ENCODE data around the gene E2F4.

Gene E2F4

GRCh38 chr16:67198238-67198734 lies 6.3 kb downstream of the E2F4 start:
- Histone ChIP-seq H3K4me3 (ENCODE audit: low read depth in 1 of 5, low read length in 5 of 5) (no peak overlapping the region), H3K36me3 (ENCODE audit: control insufficient read depth in 5 of 5, insufficient read depth in 5 of 5, low read length in 5 of 5) (peaks cover 0 to 82% (median 72%) of the 10 kb centered on the region in 5 donors), H3K9ac (ENCODE audit: low read length in 5 of 5) (no peak overlapping the region), H3K4me1 (ENCODE audit: control insufficient read depth in 5 of 5, insufficient read depth in 5 of 5, low read length in 5 of 5) (peaks cover 7 to 37% (median 35%) of the 10 kb centered on the region in 5 donors), H3K27ac (ENCODE audit: low read depth, low read length) (no peak overlapping the region), H3K27me3 (ENCODE audit: control insufficient read depth in 5 of 5, insufficient read depth in 4 of 5, low read length in 5 of 5) (no peaks in the 10 kb centered on the region), H3K9me3 (ENCODE audit: control insufficient read depth in 5 of 5, low read length in 5 of 5) (no peaks in the 10 kb centered on the region)

GRCh38 chr16:67199011-67199807 lies 7.3 kb downstream of the E2F4 start, which contains the start of gene ELMO3:
TSS of gene ELMO3 (plus strand) at chr16:67199131. CDS start at chr16:67199327, 196 bp downstream.
- H3K4me3 ChIP-seq (ENCODE audit: low read depth in 1 of 5, low read length in 5 of 5), result peak within 1 kb of the TSS in 1 of 5 donors; percentile 24

GRCh38 chr16:67199808-67200198 lies 7.8 kb downstream of the E2F4 start:
- peaks cover 1 to 27% (median 25%) of the 10 kb centered on the region in 5 donors for H3K4me1 ChIP-seq (ENCODE audit: control insufficient read depth in 5 of 5, insufficient read depth in 5 of 5, low read length in 5 of 5)
- H3K9me3 ChIP-seq (ENCODE audit: control insufficient read depth in 5 of 5, low read length in 5 of 5), result no peaks in the 10 kb centered on the region
- no peaks in the 10 kb centered on the region for H3K27me3 ChIP-seq (ENCODE audit: control insufficient read depth in 5 of 5, insufficient read depth in 4 of 5, low read length in 5 of 5)
- H3K9ac ChIP-seq (ENCODE audit: low read length in 5 of 5), result no peak overlapping the region
- peaks cover 0 to 79% (median 70%) of the 10 kb centered on the region in 5 donors for H3K36me3 ChIP-seq (ENCODE audit: control insufficient read depth in 5 of 5, insufficient read depth in 5 of 5, low read length in 5 of 5)
- H3K27ac ChIP-seq (ENCODE audit: low read depth, low read length), result no peak overlapping the region
- H3K4me3 ChIP-seq (ENCODE audit: low read depth in 1 of 5, low read length in 5 of 5), result no peak overlapping the region

More at GRCh38 chr16:67199011-67199807, 7.3 kb downstream of the E2F4 start, which contains the start of gene ELMO3:
- Histone ChIP-seq H3K9ac (ENCODE audit: low read length in 5 of 5) (no peak within 1 kb of the TSS), H3K27me3 (ENCODE audit: control insufficient read depth in 5 of 5, insufficient read depth in 4 of 5, low read length in 5 of 5) (no peaks in the 10 kb centered on the region), H3K9me3 (ENCODE audit: control insufficient read depth in 5 of 5, low read length in 5 of 5) (no peaks in the 10 kb centered on the region), H3K36me3 (ENCODE audit: control insufficient read depth in 5 of 5, insufficient read depth in 5 of 5, low read length in 5 of 5) (peaks cover 0 to 82% (median 74%) of the 10 kb centered on the region in 5 donors), H3K4me1 (ENCODE audit: control insufficient read depth in 5 of 5, insufficient read depth in 5 of 5, low read length in 5 of 5) (peaks cover 1 to 28% (median 26%) of the 10 kb centered on the region in 5 donors), H3K27ac (ENCODE audit: low read depth, low read length) (no peak within 1 kb of the TSS)

GRCh38 chr16:67200491-67200890 lies 8.5 kb downstream of the E2F4 start:
- Histone ChIP-seq H3K36me3 (ENCODE audit: control insufficient read depth in 5 of 5, insufficient read depth in 5 of 5, low read length in 5 of 5) (peaks cover 0 to 72% (median 63%) of the 10 kb centered on the region in 5 donors), H3K9ac (ENCODE audit: low read length in 5 of 5) (no peak overlapping the region), H3K27ac (ENCODE audit: low read depth, low read length) (no peak overlapping the region), H3K4me3 (ENCODE audit: low read depth in 1 of 5, low read length in 5 of 5) (no peak overlapping the region), H3K9me3 (ENCODE audit: control insufficient read depth in 5 of 5, low read length in 5 of 5) (no peaks in the 10 kb centered on the region), H3K27me3 (ENCODE audit: control insufficient read depth in 5 of 5, insufficient read depth in 4 of 5, low read length in 5 of 5) (no peaks in the 10 kb centered on the region), H3K4me1 (ENCODE audit: control insufficient read depth in 5 of 5, insufficient read depth in 5 of 5, low read length in 5 of 5) (peaks cover 1 to 27% (median 25%) of the 10 kb centered on the region in 5 donors)

GRCh38 chr16:67201411-67202345 lies 9.7 kb downstream of the E2F4 start:
- H3K36me3 ChIP-seq (ENCODE audit: control insufficient read depth in 5 of 5, insufficient read depth in 5 of 5, low read length in 5 of 5), result peaks cover 0 to 71% (median 54%) of the 10 kb centered on the region in 5 donors
- H3K4me3 ChIP-seq (ENCODE audit: low read depth in 1 of 5, low read length in 5 of 5), result no peak overlapping the region

GRCh38 chr16:67202426-67202825 lies 10.5 kb downstream of the E2F4 start:
- no peak overlapping the region for H3K4me3 ChIP-seq (ENCODE audit: low read depth in 1 of 5, low read length in 5 of 5)
- H3K36me3 ChIP-seq (ENCODE audit: control insufficient read depth in 5 of 5, insufficient read depth in 5 of 5, low read length in 5 of 5), result peaks cover 0 to 71% (median 52%) of the 10 kb centered on the region in 5 donors

More at GRCh38 chr16:67201411-67202345, 9.7 kb downstream of the E2F4 start:
- Histone ChIP-seq H3K4me1 (ENCODE audit: control insufficient read depth in 5 of 5, insufficient read depth in 5 of 5, low read length in 5 of 5) (peaks cover 1 to 27% (median 25%) of the 10 kb centered on the region in 5 donors), H3K9ac (ENCODE audit: low read length in 5 of 5) (no peak overlapping the region), H3K9me3 (ENCODE audit: control insufficient read depth in 5 of 5, low read length in 5 of 5) (no peaks in the 10 kb centered on the region), H3K27me3 (ENCODE audit: control insufficient read depth in 5 of 5, insufficient read depth in 4 of 5, low read length in 5 of 5) (no peaks in the 10 kb centered on the region), H3K27ac (ENCODE audit: low read depth, low read length) (no peak overlapping the region)

GRCh38 chr16:67202956-67203493 lies 11.1 kb downstream of the E2F4 start:
- H3K9me3 ChIP-seq (ENCODE audit: control insufficient read depth in 5 of 5, low read length in 5 of 5), result no peaks in the 10 kb centered on the region
- no peaks in the 10 kb centered on the region for H3K27me3 ChIP-seq (ENCODE audit: control insufficient read depth in 5 of 5, insufficient read depth in 4 of 5, low read length in 5 of 5)
- H3K9ac ChIP-seq (ENCODE audit: low read length in 5 of 5), result no peak overlapping the region
- peaks cover 1 to 16% (median 15%) of the 10 kb centered on the region in 5 donors for H3K4me1 ChIP-seq (ENCODE audit: control insufficient read depth in 5 of 5, insufficient read depth in 5 of 5, low read length in 5 of 5)
- no peak overlapping the region for H3K27ac ChIP-seq (ENCODE audit: low read depth, low read length)
- H3K4me3 ChIP-seq (ENCODE audit: low read depth in 1 of 5, low read length in 5 of 5), result no peak overlapping the region
- H3K36me3 ChIP-seq (ENCODE audit: control insufficient read depth in 5 of 5, insufficient read depth in 5 of 5, low read length in 5 of 5), result peaks cover 0 to 71% (median 46%) of the 10 kb centered on the region in 5 donors

More at GRCh38 chr16:67202426-67202825, 10.5 kb downstream of the E2F4 start:
- Histone ChIP-seq H3K27ac (ENCODE audit: low read depth, low read length) (no peak overlapping the region), H3K27me3 (ENCODE audit: control insufficient read depth in 5 of 5, insufficient read depth in 4 of 5, low read length in 5 of 5) (no peaks in the 10 kb centered on the region), H3K9me3 (ENCODE audit: control insufficient read depth in 5 of 5, low read length in 5 of 5) (no peaks in the 10 kb centered on the region), H3K9ac (ENCODE audit: low read length in 5 of 5) (no peak overlapping the region), H3K4me1 (ENCODE audit: control insufficient read depth in 5 of 5, insufficient read depth in 5 of 5, low read length in 5 of 5) (peaks cover 1 to 22% (median 20%) of the 10 kb centered on the region in 5 donors)

- Histone ChIP-seq H3K9me3 (ENCODE audit: control insufficient read depth in 5 of 5, low read length in 5 of 5) (no peaks in the 10 kb centered on the region), H3K36me3 (ENCODE audit: control insufficient read depth in 5 of 5, insufficient read depth in 5 of 5, low read length in 5 of 5) (peaks cover 0 to 68% (median 42%) of the 10 kb centered on the region in 5 donors), H3K4me1 (ENCODE audit: control insufficient read depth in 5 of 5, insufficient read depth in 5 of 5, low read length in 5 of 5) (peaks cover 0 to 6% (median 4%) of the 10 kb centered on the region in 5 donors), H3K27me3 (ENCODE audit: control insufficient read depth in 5 of 5, insufficient read depth in 4 of 5, low read length in 5 of 5) (no peaks in the 10 kb centered on the region), H3K4me3 (ENCODE audit: low read depth in 1 of 5, low read length in 5 of 5) (no peak overlapping the region), H3K27ac (ENCODE audit: low read depth, low read length) (no peak overlapping the region), H3K9ac (ENCODE audit: low read length in 5 of 5) (no peak overlapping the region)
Observed at GRCh38 chr16:67204076-67204475, 12.1 kb downstream of the E2F4 start.

- no peaks in the 10 kb centered on the region for H3K9me3 ChIP-seq (ENCODE audit: control insufficient read depth in 5 of 5, low read length in 5 of 5)
- peaks cover 0 to 77% (median 43%) of the 10 kb centered on the region in 5 donors for H3K36me3 ChIP-seq (ENCODE audit: control insufficient read depth in 5 of 5, insufficient read depth in 5 of 5, low read length in 5 of 5)
- H3K27ac ChIP-seq (ENCODE audit: low read depth, low read length), result no peak overlapping the region
- H3K27me3 ChIP-seq (ENCODE audit: control insufficient read depth in 5 of 5, insufficient read depth in 4 of 5, low read length in 5 of 5), result no peaks in the 10 kb centered on the region
- H3K9ac ChIP-seq (ENCODE audit: low read length in 5 of 5), result no peak overlapping the region
- H3K4me1 ChIP-seq (ENCODE audit: control insufficient read depth in 5 of 5, insufficient read depth in 5 of 5, low read length in 5 of 5), result no peaks in the 10 kb centered on the region
- no peak overlapping the region for H3K4me3 ChIP-seq (ENCODE audit: low read depth in 1 of 5, low read length in 5 of 5)
Observed at GRCh38 chr16:67206129-67206837, 14.3 kb downstream of the E2F4 start.
